Thyroid gland (tissue), 4 donors: ENCODE measurements around the gene STX8. TPM values are rescaled to one million over a fixed set of nuclear protein-coding genes. Genes with fewer than 3 reads are reported as not detected.

ENCODE experiments used
- DNase-seq, 2 donors: peaks; one replicate each; pipeline ENCODE4 v3.0.0-alpha.2; 2019
- H3K27ac ChIP-seq, 3 donors: fragments of 200-600 bp; sonication (generic); 1 replicate in 2 of 3; 2 replicates in 1 of 3; pipeline ENCODE4 v1.5.1; 2016 to 2019; ENCODE audit warnings: mild to moderate bottlenecking in 1 of 3, moderate library complexity in 1 of 3
- H3K27me3 ChIP-seq: fragments of 200-600 bp; sonication (generic); one replicate; pipeline ENCODE4 v1.5.1; 2019
- H3K36me3 ChIP-seq, 2 donors: fragments of 200-600 bp; sonication (generic); one replicate each; pipeline ENCODE4 v1.5.1; 2016 to 2019
- H3K4me1 ChIP-seq, 2 donors: fragments of 200-600 bp; sonication (generic); one replicate each; pipeline ENCODE4 v1.5.1; 2017 to 2019
- H3K4me3 ChIP-seq, 3 donors: fragments of 200-600 bp; sonication (generic); replicated peaks in 1 of 3; 1 replicate in 2 of 3; 2 replicates in 1 of 3; pipeline ENCODE4 v1.5.1; 2016; ENCODE audit warnings: mild to moderate bottlenecking in 1 of 3
- H3K9me3 ChIP-seq: fragments of 200-600 bp; sonication (generic); one replicate; pipeline ENCODE4 v1.5.1; 2017
- CTCF ChIP-seq, 6 experiments: fragments of 200-600 bp in 3 of 6; fragments of 450-650 bp in 3 of 6; sonication (generic) in 3 of 6; IDR thresholded peaks; one replicate each; pipeline ENCODE4 v1.5.1; 2016 to 2019; ENCODE audit warnings: antibody characterized with exemption in 6 of 6, mild to moderate bottlenecking in 2 of 6, inconsistent platforms in 1 of 6, moderate library complexity in 1 of 6
- POLR2A ChIP-seq, 2 donors: fragments of 450-650 bp; IDR thresholded peaks; one replicate each; pipeline ENCODE4 v1.6.1; 2017; ENCODE audit warnings: antibody characterized with exemption in 2 of 2, mild to moderate bottlenecking in 2 of 2, moderate library complexity in 1 of 2
- WGBS, 2 donors: methylation state at CpG; one replicate each; pipeline ENCODE4 v1.1.5; 2017; 5-methylcytosine and 5-hydroxymethylcytosine counted together
- intact Hi-C: fragments of 100-400 bp; cut with DNase I; formaldehyde crosslinking; loops from one replicate; pipeline ENCODE4 v1.15.1; 2023
- total RNA-seq, 4 donors: library from RNA; depleted of rRNA; stranded (reverse); fragments of >200 nt; gene quantifications; one replicate each; pipeline ENCODE4 v1.2.3, GENCODE V29; 2016

STX8 gene
- total RNA-seq, 4 donors from 2014 or later: 67.6 to 88.9 (median 72.7) TPM

DNA sequence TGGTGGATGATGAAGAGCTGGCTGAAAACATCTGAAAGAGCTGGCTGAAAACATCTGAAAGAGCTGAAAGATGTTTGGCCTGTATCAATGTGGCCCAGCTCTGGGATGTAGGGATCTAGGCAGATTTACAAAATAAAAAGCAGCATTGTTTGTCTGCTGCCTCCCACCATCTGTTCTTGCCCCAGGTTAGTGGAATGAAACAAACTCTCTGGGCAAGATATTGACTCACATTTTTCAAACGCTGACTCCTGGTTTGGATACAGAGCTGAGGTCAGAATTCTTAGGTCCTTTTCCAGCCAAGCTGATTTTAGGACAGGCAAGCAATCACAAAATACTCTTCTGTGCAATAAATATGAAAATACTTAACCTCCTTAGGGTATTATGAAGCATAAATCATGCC lies 139.0 kb downstream of the STX8 start:
- TF ChIP-seq CTCF (IDR thresholded peaks at IDR 0.05) (no peak), POLR2A (IDR thresholded peaks at IDR 0.05) (no peak)
- intact Hi-C loops: no loop called here

DNA sequence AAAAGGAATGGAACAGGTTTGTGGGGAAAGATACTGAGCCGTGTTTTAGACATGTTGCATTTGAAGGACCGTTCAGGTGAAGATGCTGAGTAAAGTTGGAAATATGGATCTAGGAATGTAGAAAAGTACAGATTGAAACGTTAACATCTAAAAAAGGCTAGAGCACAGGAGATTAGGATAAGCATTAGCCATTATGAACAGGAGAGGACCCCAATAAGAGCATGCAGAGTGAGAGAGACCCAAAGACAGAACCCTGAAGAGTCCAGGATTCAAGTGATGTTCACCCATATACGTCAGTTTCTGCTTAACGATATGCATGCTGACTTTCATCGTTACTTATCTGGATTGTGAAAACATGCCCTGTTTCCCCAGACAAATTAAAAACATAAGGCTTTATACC lies 140.5 kb downstream of the STX8 start:
- intact Hi-C loops: no loop called here
- Histone ChIP-seq H3K27ac (no peak overlapping the region), H3K27me3 (no peaks in the 10 kb centered on the region)

More for the DNA sequence above, 139.0 kb downstream of the STX8 start:
- H3K27me3 ChIP-seq: no peaks in the 10 kb centered on the region
- no peaks in the 10 kb centered on the region for H3K36me3 ChIP-seq
- H3K27ac ChIP-seq: no peak overlapping the region
- DNase-seq: no peak
- H3K4me1 ChIP-seq: no peaks in the 10 kb centered on the region
- H3K4me3 ChIP-seq: no peak overlapping the region
- 72 to 74% methylated on average over 1 of the region's 1 CpG for WGBS, 2 donors
- H3K9me3 ChIP-seq: no peaks in the 10 kb centered on the region

GRCh38 chr17:9434642-9435057 lies 141.0 kb downstream of the STX8 start:
- no peak for DNase-seq
- intact Hi-C loops: no loop called here
- no peaks in the 10 kb centered on the region for H3K9me3 ChIP-seq
- no peak overlapping the region for H3K4me3 ChIP-seq
- 94 to 98% methylated on average over 3 of the region's 3 CpGs for WGBS, 2 donors
- H3K36me3 ChIP-seq: no peaks in the 10 kb centered on the region
- H3K27ac ChIP-seq: no peak overlapping the region
- H3K27me3 ChIP-seq: no peaks in the 10 kb centered on the region
- no peaks in the 10 kb centered on the region for H3K4me1 ChIP-seq
- TF ChIP-seq CTCF (IDR thresholded peaks at IDR 0.05) (no peak), POLR2A (IDR thresholded peaks at IDR 0.05) (no peak)

More for the DNA sequence above, 140.5 kb downstream of the STX8 start:
- Histone ChIP-seq H3K4me1 (no peaks in the 10 kb centered on the region), H3K4me3 (no peak overlapping the region), H3K36me3 (no peaks in the 10 kb centered on the region), H3K9me3 (no peaks in the 10 kb centered on the region)
- TF ChIP-seq CTCF (IDR thresholded peaks at IDR 0.05) (no peak), POLR2A (IDR thresholded peaks at IDR 0.05) (no peak)
- 95 to 96% methylated on average over 6 of the region's 6 CpGs for whole genome bisulfite sequencing, 2 donors
- DNase-seq: no peak

DNA sequence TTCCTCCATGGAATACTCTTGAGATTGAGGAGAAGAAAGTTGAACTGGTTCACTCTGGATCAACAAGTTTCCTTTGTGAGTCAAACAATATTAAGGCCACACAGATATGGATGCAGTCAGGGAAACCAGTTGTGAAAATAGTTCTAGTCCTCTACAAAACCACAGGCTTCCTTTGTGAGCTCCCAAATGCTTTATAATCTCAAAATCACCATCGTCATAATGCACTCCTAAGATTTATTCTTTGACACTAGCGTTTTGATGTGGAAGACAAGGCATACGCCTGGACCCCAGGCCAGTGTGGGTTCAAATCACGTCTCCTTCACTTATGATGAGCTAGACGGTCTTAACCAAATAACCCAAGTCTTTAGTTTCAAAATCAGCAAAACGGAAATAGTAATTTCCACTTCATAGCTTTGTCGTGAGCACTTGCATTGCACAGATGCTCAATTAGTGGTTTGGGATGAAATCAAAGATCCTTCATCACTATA lies 142.6 kb downstream of the STX8 start:
- DNase-seq: no peak
- Histone ChIP-seq H3K27me3 (no peaks in the 10 kb centered on the region), H3K4me3 (no peak overlapping the region), H3K36me3 (no peaks in the 10 kb centered on the region), H3K4me1 (no peaks in the 10 kb centered on the region), H3K9me3 (no peaks in the 10 kb centered on the region), H3K27ac (peak overlapping the region in 2 of 3 donors; percentile 0 to 10)
- intact Hi-C loops: no loop called here
- TF ChIP-seq CTCF (IDR thresholded peaks at IDR 0.05) (no peak), POLR2A (IDR thresholded peaks at IDR 0.05) (no peak)
- WGBS, 2 donors: 87 to 88% methylated on average over 7 of the region's 7 CpGs

- H3K27ac ChIP-seq: no peak overlapping the region
- no peak for TF ChIP-seq CTCF (IDR thresholded peaks at IDR 0.05)
- TF ChIP-seq POLR2A (IDR thresholded peaks at IDR 0.05): no peak
- no peaks in the 10 kb centered on the region for H3K9me3 ChIP-seq
- no peaks in the 10 kb centered on the region for H3K4me1 ChIP-seq
- H3K27me3 ChIP-seq: no peaks in the 10 kb centered on the region
- WGBS, 2 donors: 77 to 81% methylated on average over 6 of the region's 6 CpGs
- no peak for DNase-seq
- intact Hi-C loops: no loop called here
- H3K4me3 ChIP-seq: no peak overlapping the region
- no peaks in the 10 kb centered on the region for H3K36me3 ChIP-seq
Measured at GRCh38 chr17:9432134-9432885, 143.3 kb downstream of the STX8 start.
